WTC11 (cell line): ENCODE measurements around the gene APOBEC4. TPM values are rescaled to one million over a fixed set of nuclear protein-coding genes. Genes with fewer than 3 reads are reported as not detected.

Source experiments
- ATAC-seq: fragments of 200-7000 bp; cut with Tn5 transposase; 2 replicates; pipeline ENCODE4 v1.10.0; 2021; ENCODE audit warnings: mild to moderate bottlenecking, moderate library complexity
- CTCF ChIA-PET: fragments of 300-600 bp; sonication (Branson Sonifier 250); formaldehyde crosslinking; loops from one replicate; lab custom pipeline; 2021; ENCODE audit warnings: antibody characterized with exemption; lab: Charles Lee
- POLR2A ChIA-PET: fragments of 350-600 bp; sonication (Branson Sonifier 250); formaldehyde crosslinking; loops from one replicate; lab custom pipeline; 2021; ENCODE audit warnings: antibody characterized with exemption; lab: Charles Lee
- DNase-seq: peaks from one replicate; pipeline ENCODE4 v3.0.0; 2021; ENCODE audit warnings: low spot score
- H3K27ac Mint-ChIP-seq: 2 replicates; pipeline ENCODE4 v1.8.0; 2021; ENCODE audit warnings: mixed read lengths
- H3K27me3 Mint-ChIP-seq: 2 replicates; pipeline ENCODE4 v1.8.0; 2021; ENCODE audit warnings: low read depth, mild to moderate bottlenecking, moderate library complexity, mixed read lengths
- H3K36me3 Mint-ChIP-seq: 2 replicates; pipeline ENCODE4 v1.8.0; 2021; ENCODE audit warnings: mixed read lengths
- H3K4me1 Mint-ChIP-seq: 2 replicates; pipeline ENCODE4 v1.8.0; 2022; ENCODE audit warnings: mixed read lengths
- H3K4me3 Mint-ChIP-seq: 2 replicates; pipeline ENCODE4 v1.8.0; 2021; ENCODE audit warnings: mild to moderate bottlenecking, moderate library complexity, mixed read lengths
- H3K9me3 Mint-ChIP-seq: 2 replicates; pipeline ENCODE4 v1.8.0; 2021; ENCODE audit warnings: mixed read lengths
- ATF1 ChIP-seq: sonication (generic); formaldehyde crosslinking; IDR thresholded peaks from 2 replicates; pipeline ENCODE4 v1.8.1; 2023; ENCODE audit warnings: mild to moderate bottlenecking, moderate library complexity, missing genetic modification reagents
- ATF3 ChIP-seq: sonication (generic); formaldehyde crosslinking; conservative IDR thresholded peaks from 2 replicates; pipeline ENCODE4 v1.8.1; 2022; ENCODE audit warnings: mild to moderate bottlenecking, missing genetic modification reagents
- CBFB ChIP-seq: sonication (generic); formaldehyde crosslinking; IDR thresholded peaks from 2 replicates; pipeline ENCODE4 v1.8.1; 2022; ENCODE audit warnings: mild to moderate bottlenecking, low read depth, missing genetic modification reagents
- ELF4 ChIP-seq: sonication (generic); formaldehyde crosslinking; IDR thresholded peaks from 2 replicates; pipeline ENCODE4 v1.8.1; 2022; ENCODE audit warnings: low read depth, mild to moderate bottlenecking, moderate library complexity, missing genetic modification reagents
- ERG ChIP-seq: fragments of 250-450 bp; sonication (Bioruptor Pico); IDR thresholded peaks from 2 replicates; pipeline ENCODE4 v1.8.0; 2021; ENCODE audit warnings: mild to moderate bottlenecking
- ESRRA ChIP-seq: sonication (generic); formaldehyde crosslinking; IDR thresholded peaks from 2 replicates; pipeline ENCODE4 v1.8.1; 2022; ENCODE audit warnings: mild to moderate bottlenecking, missing genetic modification reagents, borderline replicate concordance
- FOXP4 ChIP-seq: sonication (generic); formaldehyde crosslinking; IDR thresholded peaks from 2 replicates; pipeline ENCODE4 v1.8.0; 2022; ENCODE audit warnings: mild to moderate bottlenecking, missing genetic modification reagents
- JAZF1 ChIP-seq: fragments of 250-450 bp; sonication (Bioruptor Pico); IDR thresholded peaks from 2 replicates; pipeline ENCODE4 v1.9.0; 2021; ENCODE audit warnings: moderate library complexity, mild to moderate bottlenecking, inconsistent platforms
- PRDM15 ChIP-seq: sonication (generic); formaldehyde crosslinking; IDR thresholded peaks from 2 replicates; pipeline ENCODE4 v1.8.0; 2022; ENCODE audit warnings: missing genetic modification reagents
- PRRX2 ChIP-seq: fragments of 250-450 bp; sonication (Bioruptor Pico); IDR thresholded peaks from 2 replicates; pipeline ENCODE4 v1.8.0; 2021; ENCODE audit warnings: mild to moderate bottlenecking
- STAT6 ChIP-seq: sonication (generic); formaldehyde crosslinking; conservative IDR thresholded peaks from 2 replicates; pipeline ENCODE4 v1.8.1; 2023; ENCODE audit warnings: mild to moderate bottlenecking, low read depth, missing genetic modification reagents, moderate library complexity
- ZMAT4 ChIP-seq: fragments of 250-450 bp; sonication (Bioruptor Pico); IDR thresholded peaks from 2 replicates; pipeline ENCODE4 v1.9.0; 2021; ENCODE audit warnings: mild to moderate bottlenecking
- ZNF121 ChIP-seq: sonication (generic); formaldehyde crosslinking; IDR thresholded peaks from 2 replicates; pipeline ENCODE4 v1.8.0; 2023; ENCODE audit warnings: missing genetic modification reagents
- ZNF396 ChIP-seq: fragments of 250-450 bp; sonication (Bioruptor Pico); IDR thresholded peaks from 2 replicates; pipeline ENCODE4 v1.8.0; 2021; ENCODE audit warnings: mild to moderate bottlenecking, moderate library complexity, borderline replicate concordance
- ZNF532 ChIP-seq: fragments of 250-450 bp; sonication (Bioruptor Pico); IDR thresholded peaks from 2 replicates; pipeline ENCODE4 v1.9.0; 2021; ENCODE audit warnings: mild to moderate bottlenecking, borderline replicate concordance
- total RNA-seq: library from RNA; stranded (reverse); gene quantifications from 3 replicates; pipeline ENCODE4 v1.2.3, GENCODE V29; 2021

The APOBEC4 gene
- total RNA-seq, 1 experiment from 2014 or later: not detected

- TF ChIP-seq ZMAT4 (CRISPR knock-in tag): no peak
- no peak for TF ChIP-seq ERG (CRISPR knock-in tag)
- TF ChIP-seq PRRX2 (CRISPR knock-in tag): no peak
- no peak for TF ChIP-seq FOXP4 (CRISPR knock-in tag)
These were observed 16.3 kb downstream of the APOBEC4 start (continued) for GRCh38 chr1:183636783-183637182.

GRCh38 chr1:183636334-183636682 is 16.8 kb downstream of the APOBEC4 start:
- POLR2A ChIA-PET: no interaction called here
- no peak for ATAC-seq
- no peak for DNase-seq
- H3K36me3 Mint-ChIP-seq: no peaks in the 10 kb centered on the region
- no peaks in the 10 kb centered on the region for H3K9me3 Mint-ChIP-seq
- TF ChIP-seq PRDM15 (CRISPR knock-in tag): peak; percentile 80
- no peak for TF ChIP-seq JAZF1 (CRISPR knock-in tag)
- TF ChIP-seq CBFB (CRISPR knock-in tag): no peak
- TF ChIP-seq ZNF532 (CRISPR knock-in tag): no peak
- TF ChIP-seq ELF4 (CRISPR knock-in tag): no peak
- no peak for TF ChIP-seq ESRRA
- no peak for TF ChIP-seq ZNF396 (CRISPR knock-in tag)
- TF ChIP-seq ATF3 (CRISPR knock-in tag): no peak
- no peak for TF ChIP-seq ZNF121 (CRISPR knock-in tag)
- 0 out of 2 replicates have a peak, but pooled peaks have one; percentile 19 for TF ChIP-seq ATF1 (CRISPR knock-in tag)
- TF ChIP-seq STAT6: no peak
- H3K4me3 Mint-ChIP-seq: peak overlapping the region; percentile 98
- CTCF ChIA-PET: interaction anchor here (0.8 to 2.4 kb wide), 2 partner anchors 19 to 280 kb away, joined by 3 to 7 read pairs; no protein-coding TSS in a partner anchor
- peaks cover 15% of the 10 kb centered on the region for H3K27me3 Mint-ChIP-seq
- H3K27ac Mint-ChIP-seq: no peak overlapping the region
- peaks cover 32% of the 10 kb centered on the region for H3K4me1 Mint-ChIP-seq
